Occipital lobe (tissue), 2 donors: ENCODE measurements around the gene RASGEF1B. TPM values are rescaled to one million over a fixed set of nuclear protein-coding genes. Genes with fewer than 3 reads are reported as not detected.
"Not testable (repeated sequence)": the region's sequence is repeated elsewhere in the genome, so short reads cannot be mapped to it uniquely, and the experiment has no call there.

Experiments
- DNase-seq: peaks from one replicate; lab custom pipeline; 2025; lab: John Stamatoyannopoulos, UW
- total RNA-seq: library from RNA; depleted of rRNA; stranded (reverse); fragments of >200 nt; gene quantifications from one replicate; pipeline ENCODE4 v1.2.3, GENCODE V29; 2014

Gene RASGEF1B
- total RNA-seq, 1 donor from 2014 or later, result 63.2 TPM

- DNase-seq, result no peak
Measured at GRCh38 chr4:81498551-81499099, 26.9 kb upstream of the RASGEF1B start.

- DNase-seq, result no peak
Measured at GRCh38 chr4:81498046-81498445, 26.3 kb upstream of the RASGEF1B start.

- DNase-seq, result no peak
Measured at GRCh38 chr4:81495345-81495744, 23.6 kb upstream of the RASGEF1B start.

- no peak for DNase-seq
Measured at GRCh38 chr4:81494031-81494431, 22.3 kb upstream of the RASGEF1B start.

GRCh38 chr4:81492606-81493230 lies 21.0 kb upstream of the RASGEF1B start:
- DNase-seq, result no peak

GRCh38 chr4:81491943-81492342 lies 20.2 kb upstream of the RASGEF1B start:
- DNase-seq, result no peak

- DNase-seq, result no peak
Measured at GRCh38 chr4:81490403-81491160, 18.9 kb upstream of the RASGEF1B start.

GRCh38 chr4:81486502-81486901 lies 14.8 kb upstream of the RASGEF1B start:
- DNase-seq, result no peak

GRCh38 chr4:81485310-81485980 lies 13.7 kb upstream of the RASGEF1B start:
- DNase-seq, result no peak

- DNase-seq, result no peak
Measured at GRCh38 chr4:81482326-81482725, 10.6 kb upstream of the RASGEF1B start.

- no peak for DNase-seq
Measured at GRCh38 chr4:81481151-81481550, 9.4 kb upstream of the RASGEF1B start.

GRCh38 chr4:81479573-81479972 lies 7.9 kb upstream of the RASGEF1B start:
- not testable (repeated sequence) for DNase-seq

GRCh38 chr4:81473331-81474265 lies 1.9 kb upstream of the RASGEF1B start:
- not testable (repeated sequence) for DNase-seq

- peak; percentile 58 for DNase-seq
Measured at GRCh38 chr4:81472281-81473182, 825 bp upstream of the RASGEF1B start.

GRCh38 chr4:81471298-81471587 lies 464 bp downstream of the RASGEF1B start:
- DNase-seq, result no peak

GRCh38 chr4:81470456-81471297 lies 1.0 kb downstream of the RASGEF1B start:
- peak; percentile 62 for DNase-seq

GRCh38 chr4:81469781-81470455 lies 1.8 kb downstream of the RASGEF1B start:
- DNase-seq, result no peak

- DNase-seq, result no peak
Measured at GRCh38 chr4:81468678-81469077, 3.0 kb downstream of the RASGEF1B start.

- no peak for DNase-seq
Measured at GRCh38 chr4:81467672-81467964, 4.1 kb downstream of the RASGEF1B start.
